GM19455 (cell line): ENCODE measurements around the gene AHNAK2.

Experiments used
- ATAC-seq: cut with Tn5 transposase; IDR thresholded peaks from one replicate; pipeline ENCODE4 v1.9.1; 2021; ENCODE audit not compliant: unreplicated experiment

AHNAK2 gene

DNA sequence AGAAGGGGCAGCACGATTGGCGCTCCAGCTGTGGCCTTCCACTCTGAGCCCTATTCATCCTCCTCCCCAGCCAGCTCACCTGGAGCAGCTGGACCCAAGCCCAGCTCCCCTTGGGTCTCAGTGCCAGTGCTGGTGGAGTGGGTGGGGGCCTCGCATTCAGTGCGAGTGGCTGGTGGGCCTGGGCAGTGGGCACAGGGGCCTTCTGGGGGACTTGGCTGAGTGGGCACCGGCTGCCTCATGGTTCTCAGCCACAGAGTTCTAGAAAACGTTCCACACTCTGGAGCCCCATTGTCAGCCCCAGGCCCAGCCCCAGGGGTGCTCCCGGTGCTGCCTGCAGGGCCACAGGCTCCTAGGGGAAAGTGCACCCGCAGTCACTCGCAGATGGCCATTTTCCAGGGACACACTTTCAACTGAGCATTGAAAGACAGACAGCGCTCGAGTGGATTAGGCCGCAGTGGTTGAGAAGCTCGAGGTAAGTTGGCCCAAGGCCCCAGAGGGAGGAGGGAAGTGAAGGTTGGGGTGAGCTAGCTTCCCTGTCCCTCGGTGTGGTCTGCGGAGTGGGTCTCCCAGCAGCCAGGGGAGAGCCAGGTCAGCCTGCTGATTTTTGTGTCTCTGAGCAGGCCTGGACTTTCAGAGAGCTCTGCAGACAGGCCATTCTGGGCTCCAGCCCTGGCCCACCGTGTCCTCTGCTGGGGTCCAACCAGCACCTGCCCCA, 11.2 kb upstream of the AHNAK2 start:
- ATAC-seq, result no peak

DNA sequence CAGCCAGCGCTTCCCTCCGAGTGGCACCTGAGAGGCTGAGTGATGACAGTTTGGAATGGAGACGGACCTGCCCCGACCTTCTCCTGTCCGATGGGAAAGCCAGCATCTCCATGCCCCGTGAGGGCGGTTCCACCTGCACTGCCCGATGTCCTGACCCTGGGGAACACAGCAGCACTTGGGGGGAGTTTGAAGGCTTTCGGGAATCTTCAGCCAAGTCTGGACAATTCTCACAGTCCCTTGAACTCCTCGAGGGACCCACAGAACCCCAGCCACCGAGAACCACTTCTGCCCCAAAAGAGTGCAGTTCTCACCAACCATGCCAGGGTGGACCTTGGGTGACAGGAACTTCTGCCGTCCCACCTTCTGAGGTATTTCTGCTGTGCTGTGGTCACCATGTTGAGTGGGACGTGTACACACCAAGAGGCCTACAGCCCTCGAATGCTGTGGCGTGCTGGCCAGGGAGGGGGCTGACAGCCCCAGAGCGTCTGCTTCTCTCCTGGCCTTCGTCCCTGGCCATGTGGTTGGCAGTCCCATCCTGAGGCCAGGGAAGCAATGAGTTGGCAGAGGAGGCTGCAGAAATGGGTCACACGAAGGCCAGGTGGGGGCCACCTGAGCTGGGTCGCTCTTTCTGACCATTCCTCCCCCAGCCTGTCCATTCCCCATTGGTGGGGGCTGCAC, 8.5 kb upstream of the AHNAK2 start:
- ATAC-seq, result no peak

DNA sequence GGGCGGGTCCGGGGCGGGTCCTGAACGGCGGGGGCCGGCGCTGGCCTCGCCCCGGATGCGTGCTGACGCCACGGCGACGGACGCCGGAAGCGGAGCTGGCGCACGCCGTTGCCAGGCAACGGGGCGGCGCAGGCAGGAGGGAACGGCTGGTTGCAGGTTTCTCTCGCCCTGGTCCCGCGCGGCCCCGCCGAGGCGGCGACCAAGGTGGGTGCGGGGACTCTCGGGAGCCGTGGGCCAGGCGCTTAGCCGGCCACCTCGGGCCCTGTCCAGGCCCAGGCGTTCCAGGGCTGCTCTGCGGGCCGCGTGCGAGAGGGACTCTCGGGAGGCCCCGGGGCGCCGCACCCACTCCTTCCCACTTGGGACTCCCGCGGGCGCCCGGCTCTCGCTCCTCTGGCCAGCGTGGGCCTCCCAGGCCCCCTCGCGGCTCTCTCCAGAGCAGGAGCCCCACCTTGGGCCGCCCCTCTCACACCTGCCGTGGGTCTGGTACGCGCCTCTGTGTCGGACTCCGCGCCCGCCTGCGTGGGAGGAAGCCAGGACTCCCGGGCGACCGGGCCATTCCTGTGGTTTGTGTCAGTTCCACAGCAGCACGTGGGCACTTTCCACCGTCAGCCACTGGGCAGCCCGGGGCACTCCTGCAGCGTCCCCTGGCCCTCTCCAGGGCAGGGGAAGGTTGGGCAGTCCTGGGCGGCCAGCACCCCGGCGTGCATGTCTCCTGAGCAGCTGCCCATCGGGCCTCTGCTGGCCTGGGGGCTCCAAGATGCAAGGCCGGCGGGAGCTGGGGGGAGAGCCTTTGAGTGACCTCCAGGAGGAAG, 7.7 kb upstream of the AHNAK2 start, which contains the start of gene CLBA1:
TSS of gene CLBA1 (plus strand) at position 114 of the 812 bp plus-strand sequence. CDS start at position 758, 644 bp downstream.
- ATAC-seq, result peak; percentile 92

DNA sequence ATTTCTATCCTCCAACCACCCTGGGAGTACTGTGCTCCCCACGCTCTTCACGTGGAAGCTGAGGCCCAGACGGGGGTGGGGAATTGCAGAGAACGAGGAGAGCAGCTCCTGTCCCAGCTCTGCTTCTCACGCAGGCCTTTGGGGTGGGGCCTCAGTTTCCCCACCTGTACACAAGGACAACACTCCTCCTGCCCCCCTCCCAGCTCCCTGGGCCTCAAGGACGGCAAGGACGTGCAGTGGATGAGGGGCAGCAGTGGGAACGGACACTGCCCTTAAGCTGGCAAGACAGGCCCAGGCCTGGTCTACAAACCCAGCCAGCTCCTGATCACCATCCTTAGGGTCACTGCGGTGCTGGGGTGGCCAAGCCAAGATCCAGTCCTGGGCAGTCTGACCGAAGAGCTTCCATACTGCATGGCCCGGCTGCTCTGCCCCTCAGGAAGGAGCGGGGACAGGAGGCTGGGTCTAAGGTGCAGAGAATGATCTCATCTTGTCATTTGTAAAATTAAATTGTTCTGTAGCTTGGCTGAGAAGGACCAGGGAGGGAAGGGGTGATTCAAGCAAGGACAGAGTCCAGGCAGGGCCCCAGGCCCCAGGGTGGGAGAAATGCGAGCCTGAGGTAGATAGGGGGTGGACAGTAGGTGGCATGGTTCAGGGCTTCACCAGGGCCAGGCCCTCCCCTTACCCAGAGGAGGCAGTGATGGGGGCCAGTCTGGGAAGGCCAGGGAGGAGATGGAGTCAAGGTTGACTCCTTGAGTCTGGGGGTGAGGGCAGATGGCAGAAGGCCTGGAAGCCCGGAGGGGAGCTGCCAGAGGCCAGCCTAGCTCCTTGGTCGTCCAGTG, 6.1 kb upstream of the AHNAK2 start:
- ATAC-seq, result no peak

DNA sequence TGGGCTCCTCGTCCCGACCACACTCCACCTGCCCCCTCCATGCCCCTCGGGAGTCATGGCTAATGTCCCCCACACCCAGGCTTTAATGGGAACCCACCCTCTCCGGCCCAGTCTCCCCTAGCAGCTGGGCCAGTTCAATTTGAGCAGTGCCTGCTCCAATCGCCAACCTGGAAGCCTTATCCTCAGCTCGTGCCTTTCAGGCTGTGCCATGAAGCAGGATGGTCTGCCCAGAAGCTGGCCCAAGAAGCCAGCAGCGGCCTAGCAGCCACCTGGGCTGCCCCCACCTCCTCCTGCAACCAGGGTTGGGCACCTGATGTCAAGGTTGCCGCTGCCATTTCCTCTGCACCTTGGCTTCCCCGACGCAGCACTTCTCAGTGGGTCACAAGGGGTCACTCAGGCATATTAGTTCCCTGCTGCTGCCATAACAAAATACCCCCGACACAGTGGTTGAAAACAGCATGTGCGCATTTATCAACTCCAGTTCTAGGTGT, 5.1 kb upstream of the AHNAK2 start:
- ATAC-seq, result no peak

DNA sequence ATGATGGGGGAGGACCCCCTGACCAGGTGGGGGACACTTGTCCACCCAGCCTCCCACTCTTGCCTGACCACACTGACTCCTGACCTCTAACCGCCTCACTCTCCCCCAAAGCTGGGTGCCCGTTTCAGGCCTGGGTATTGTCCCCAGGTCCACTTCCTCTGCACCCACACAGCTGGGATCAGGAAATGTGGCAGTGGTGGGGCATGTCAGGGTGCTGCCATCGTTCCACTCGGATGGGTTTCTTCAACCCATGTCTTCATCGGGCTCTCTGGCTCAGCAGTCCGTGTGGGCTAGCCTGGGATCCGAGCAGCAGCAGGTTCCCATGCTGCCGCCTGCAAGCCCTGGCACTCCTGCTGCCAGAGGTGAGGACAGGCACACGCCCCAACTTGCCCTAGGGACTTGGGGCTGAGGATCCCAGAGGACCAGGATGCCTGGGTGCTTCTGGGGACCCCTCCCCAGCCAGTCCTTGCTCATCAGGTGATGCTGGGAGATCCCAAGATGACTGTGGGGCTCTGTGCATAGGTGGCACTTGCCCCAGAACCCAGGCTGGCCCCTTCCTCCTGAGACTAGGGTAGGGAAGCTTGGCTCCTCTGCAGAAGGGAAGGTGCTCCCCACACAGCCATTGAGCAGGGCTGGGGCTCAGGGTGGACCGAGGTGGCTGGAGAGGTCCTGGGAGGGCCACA, 4.5 kb upstream of the AHNAK2 start:
- no peak for ATAC-seq

DNA sequence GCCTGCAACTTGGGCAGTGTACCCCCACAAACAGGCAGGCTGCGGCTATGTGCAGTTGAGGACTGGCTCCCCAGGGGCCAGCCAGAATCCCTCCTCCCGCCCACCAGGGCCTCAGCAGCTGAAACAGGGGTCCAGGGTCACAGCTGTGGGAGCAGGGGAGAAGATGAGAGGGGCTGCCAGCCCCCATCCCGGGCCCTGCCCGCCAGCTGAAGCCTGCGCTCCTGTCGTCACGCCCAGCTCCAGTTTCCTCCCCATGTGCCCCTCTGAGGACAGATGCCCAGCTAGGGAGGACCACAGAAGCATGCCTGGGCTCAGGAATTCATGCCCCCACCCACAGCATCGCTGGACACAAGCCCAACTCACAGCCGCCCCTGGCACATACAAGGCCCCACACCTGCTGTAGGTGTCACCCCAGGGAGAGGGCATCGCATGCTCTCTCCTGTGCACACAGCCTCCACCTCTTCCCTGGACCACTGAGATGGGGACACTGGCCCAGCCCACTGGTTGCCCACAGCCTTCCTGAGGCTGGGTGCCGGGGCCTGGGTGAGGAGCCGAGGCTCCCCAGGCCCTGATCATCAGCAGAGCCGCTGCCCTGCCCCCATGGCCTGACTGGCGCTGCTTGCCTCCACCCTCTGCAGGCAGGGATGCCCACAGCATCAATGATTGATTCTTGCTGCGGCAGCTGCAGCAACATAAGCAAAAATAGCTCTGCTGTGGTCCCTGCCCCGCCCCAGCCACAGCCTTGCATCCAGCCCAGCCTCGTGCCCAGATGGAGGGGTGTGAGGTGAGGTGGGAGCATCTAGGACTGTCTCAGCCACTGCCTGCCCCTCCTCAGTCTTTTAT, 3.7 kb upstream of the AHNAK2 start:
- ATAC-seq, result no peak

DNA sequence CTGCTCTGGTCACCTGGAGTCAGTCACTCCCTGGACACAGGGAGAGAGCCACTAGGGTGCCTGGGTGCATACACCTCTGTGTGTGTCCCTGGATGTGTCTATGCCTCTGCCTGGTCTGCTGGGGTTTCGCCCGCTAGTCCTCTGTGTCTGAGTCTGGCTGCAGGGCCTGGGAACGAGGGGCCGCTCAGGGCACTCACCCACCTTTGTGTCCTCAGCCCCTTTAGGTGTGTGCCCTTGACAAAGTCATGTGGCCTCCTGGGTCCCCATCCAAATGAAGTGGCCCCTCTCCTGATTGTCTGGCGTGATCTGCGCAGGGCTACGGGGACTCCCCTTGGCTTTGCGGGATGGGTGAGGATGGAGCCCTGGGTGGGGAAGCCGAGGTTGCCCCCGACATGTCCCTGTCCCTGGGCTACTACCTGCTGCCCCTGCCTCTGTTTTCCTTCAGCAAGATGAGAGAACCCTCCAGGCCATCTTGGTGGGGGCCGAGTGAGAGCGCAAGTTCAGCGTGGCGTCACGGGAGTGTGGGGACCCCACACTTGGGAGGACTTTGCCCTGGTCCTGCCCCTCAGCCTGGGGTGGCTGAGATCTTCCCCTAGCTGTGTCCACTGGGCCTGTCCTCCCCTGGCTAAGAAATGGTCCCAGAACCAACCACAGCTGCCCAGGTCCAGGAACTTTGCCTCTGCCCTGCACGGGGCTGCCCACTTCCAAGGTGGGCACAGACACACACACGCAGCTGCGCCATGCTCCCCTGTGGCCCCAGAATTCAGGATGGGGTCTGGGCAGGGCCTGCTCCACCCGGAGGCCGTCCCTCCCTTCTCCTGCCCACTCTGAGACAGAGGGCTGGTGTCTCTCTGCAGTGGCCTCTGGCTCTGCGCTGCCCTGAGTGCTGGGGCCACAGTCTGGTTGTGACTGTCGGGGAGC, 2.7 kb upstream of the AHNAK2 start:
- no peak for ATAC-seq

DNA sequence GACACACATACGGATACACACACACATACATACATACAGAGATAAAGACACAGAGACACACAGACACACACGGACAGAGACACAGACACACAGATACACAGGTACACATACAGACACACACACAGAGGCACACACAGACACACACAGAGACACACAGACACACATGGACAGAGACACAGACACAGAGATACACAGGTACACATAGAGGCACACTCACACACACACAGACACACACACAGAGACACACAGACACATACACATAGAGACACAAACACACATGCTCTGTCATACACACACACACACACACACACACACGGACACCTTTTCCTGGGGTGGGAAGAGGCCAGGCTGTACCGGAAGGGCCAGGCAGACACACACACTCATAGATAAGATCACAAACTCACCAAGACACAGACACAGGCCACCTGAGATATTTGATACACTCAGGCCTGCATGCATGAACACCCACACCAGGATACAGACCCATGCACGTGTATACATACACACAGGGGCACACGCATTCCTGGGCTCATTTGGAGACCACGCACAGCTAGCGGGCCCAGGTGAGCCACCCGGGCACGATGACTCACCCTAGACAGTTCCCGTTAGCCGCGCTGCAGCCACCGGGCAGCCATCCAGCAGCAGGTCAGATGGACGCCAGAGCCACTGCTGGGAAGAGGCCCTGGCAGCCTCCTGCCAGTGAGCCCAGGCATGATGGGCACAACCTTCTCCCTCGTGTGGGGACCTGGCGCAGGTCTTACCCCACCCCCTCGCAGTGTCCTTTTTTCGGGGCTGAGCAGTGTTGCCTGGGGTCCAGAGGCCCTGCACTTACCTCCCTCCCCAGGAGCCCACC, 1.8 kb upstream of the AHNAK2 start:
- no peak for ATAC-seq

DNA sequence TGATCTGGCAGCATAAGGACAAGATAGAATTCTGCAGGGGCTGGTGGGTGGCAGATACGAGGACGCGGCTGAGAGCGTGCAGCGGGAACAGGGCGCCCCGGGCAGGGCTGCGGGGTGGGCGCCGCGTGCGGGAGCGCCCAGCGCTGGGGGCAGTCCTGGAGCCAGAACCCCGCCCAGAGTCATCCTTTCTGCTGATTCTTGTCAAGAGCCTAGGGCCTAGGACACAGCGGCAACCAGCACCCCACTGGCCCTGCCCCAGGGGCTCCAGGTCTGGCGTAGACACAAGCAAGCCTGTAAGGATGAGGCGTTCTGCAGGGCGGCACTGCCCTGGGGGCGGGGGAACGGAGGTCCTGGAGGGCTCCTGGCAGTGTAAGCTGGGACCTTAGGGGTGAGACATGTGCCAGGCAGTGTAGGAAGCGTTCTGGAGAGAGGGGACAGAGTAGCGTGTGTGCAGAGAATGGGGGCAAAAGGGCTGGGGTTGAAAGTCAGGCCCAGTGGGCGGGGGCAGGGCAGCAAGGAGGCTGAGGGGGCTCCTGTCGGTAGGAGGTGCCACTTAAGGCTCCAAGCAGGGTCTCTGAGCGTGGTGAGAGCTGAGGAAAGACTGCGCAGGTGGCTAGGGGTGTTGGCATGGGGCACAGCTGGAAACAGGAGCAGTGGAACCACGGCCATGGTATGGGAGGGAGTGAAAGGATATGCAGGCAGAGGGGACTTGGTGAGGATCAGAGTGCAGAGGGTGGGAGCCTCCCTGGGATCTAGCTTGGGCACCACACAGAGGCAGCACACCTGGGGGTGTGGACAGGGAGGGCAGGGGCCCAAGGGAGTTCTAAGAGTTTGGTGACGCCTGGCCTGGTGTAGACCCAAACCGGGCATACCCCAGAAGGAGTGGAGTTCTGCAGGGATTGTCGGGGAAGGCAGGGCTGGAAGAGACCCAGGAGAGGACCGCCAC, 845 bp upstream of the AHNAK2 start:
- no peak for ATAC-seq

DNA sequence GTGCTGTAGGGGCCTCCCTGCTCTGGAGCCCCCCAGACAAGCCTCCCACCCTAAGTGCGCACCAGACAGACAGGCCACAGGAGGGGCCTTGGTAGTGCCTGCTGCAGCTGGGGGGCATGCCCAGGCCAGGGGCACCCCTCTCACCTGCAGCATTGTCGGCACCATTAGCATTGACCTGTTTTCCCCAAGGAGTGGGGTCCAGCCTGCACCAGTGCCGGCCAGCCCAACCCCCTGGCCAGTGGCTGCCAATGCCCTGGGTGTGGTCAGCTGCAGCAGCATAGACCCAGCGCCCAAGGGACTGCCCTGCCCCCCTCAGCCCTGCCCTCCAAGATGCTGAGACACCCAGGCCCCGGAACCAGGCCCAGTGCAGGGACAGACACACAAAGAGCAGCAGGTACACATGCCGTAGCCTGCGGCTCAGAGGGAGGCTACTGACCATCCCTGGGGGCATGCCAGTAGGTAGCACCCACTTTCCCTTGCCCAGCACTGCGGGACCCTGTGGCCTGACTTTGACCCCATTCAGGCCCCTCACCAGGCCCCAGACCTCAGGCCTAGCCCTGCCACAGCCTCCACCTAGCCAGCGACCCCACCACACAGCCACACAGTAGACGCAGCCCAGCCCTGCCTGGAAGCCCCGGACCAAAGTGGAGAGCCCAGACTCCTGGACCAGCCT, 1.0 kb downstream of the AHNAK2 start:
- ATAC-seq, result no peak

DNA sequence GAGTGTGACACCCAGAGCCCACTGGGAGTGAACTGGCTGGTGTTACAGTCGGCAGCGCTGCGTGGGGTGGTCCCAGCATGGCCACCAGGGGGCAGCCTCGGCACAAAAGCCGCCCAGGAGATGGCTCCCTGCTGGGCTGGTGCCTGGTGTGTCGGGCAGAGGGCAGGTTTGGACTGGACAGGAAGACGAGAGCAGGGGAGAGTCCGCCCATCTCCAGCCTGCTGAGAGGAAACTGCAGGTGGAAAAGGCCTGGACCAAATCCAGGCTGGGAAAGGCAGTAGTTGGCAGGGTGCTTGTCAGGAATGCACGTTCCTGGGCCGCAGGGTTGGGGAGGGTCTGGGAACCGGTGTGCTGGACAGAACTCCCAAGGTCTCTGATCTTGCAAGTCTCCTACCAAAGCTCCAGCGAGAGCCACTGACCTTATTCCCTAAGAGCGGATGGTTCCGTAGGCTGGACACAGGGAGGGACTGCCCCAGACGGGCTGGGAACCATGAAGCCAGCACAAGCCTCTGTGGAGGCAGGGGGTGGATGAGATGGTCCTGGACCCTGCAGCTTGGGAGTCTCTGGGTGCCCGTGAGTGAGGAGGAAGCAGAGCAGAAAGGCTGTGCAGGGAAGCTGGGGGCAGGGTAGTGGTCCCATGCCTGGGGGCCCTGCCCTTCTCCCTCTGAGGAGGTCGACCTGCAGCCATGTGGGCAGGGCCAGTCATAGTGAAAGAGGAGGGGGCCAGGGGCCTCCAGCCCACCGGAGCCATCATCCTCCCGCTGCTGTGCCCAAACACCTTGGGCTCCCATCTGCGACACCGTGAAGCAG, 1.8 kb downstream of the AHNAK2 start:
- no peak for ATAC-seq

DNA sequence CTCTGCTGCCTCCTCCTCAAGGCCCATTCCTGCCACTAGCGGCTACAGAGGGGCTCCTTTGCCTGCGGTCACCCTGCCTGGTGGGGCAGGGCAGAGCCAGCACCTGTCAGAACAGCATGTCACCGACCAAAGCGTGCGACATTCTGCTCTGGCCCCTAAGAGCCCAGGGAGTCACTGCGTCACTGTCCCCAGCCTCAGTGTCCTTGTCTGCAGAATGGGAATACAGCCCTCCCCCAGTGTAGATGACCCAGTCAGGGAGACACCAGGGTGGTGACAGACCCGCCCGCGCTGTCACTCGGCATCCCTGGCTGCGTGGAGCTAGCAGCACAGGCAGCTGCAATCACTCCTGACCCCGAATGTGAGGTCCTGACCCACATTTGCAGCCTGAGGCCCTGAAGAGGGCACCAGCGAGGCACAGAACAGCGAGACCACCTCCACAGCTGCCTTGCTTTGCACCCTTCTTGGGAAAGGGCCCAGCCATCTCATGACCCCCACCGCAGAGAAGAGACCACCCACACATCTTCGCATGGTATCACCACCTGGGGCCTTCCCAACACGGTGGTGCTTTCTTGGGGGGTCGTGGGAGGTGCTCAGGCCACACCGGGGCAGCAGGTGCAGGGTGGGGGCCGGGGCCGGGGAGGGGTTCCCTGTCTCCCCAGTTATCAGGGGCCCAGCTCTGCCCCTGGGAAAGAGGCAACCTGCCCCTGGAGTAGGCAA, 2.5 kb downstream of the AHNAK2 start:
- no peak for ATAC-seq
